ENCODE data around the gene CPAMD8.

CPAMD8 gene

GRCh38 chr19:16869331-16869972, 157.2 kb downstream of the CPAMD8 start:
- DNase-seq: no peak

GRCh38 chr19:16868423-16869130, 158.0 kb downstream of the CPAMD8 start:
- DNase-seq: no peak

- no peak for DNase-seq
These were observed 159.4 kb downstream of the CPAMD8 start for GRCh38 chr19:16867211-16867610.

- DNase-seq: no peak
These were observed 163.7 kb downstream of the CPAMD8 start for GRCh38 chr19:16862826-16863415.

GRCh38 chr19:16861834-16862233, 164.8 kb downstream of the CPAMD8 start:
- no peak for DNase-seq

GRCh38 chr19:16861011-16861410, 165.6 kb downstream of the CPAMD8 start:
- DNase-seq: no peak

GRCh38 chr19:16860118-16860517, 166.5 kb downstream of the CPAMD8 start:
- DNase-seq: no peak

- no peak for DNase-seq
These were observed 167.0 kb downstream of the CPAMD8 start for GRCh38 chr19:16859626-16860025.

GRCh38 chr19:16856091-16856490, 170.5 kb downstream of the CPAMD8 start:
- no peak for DNase-seq

GRCh38 chr19:16853066-16853465, 173.5 kb downstream of the CPAMD8 start:
- no peak for DNase-seq

- DNase-seq: no peak
These were observed 175.4 kb downstream of the CPAMD8 start for GRCh38 chr19:16851031-16851712.

GRCh38 chr19:16850133-16850532, 176.5 kb downstream of the CPAMD8 start:
- DNase-seq: no peak

GRCh38 chr19:16849168-16849567, 177.4 kb downstream of the CPAMD8 start:
- DNase-seq: no peak

- DNase-seq: no peak
These were observed 179.2 kb downstream of the CPAMD8 start for GRCh38 chr19:16847430-16847829.

- no peak for DNase-seq
These were observed 179.7 kb downstream of the CPAMD8 start for GRCh38 chr19:16846901-16847300.
